ENCODE data around the gene SPATA21. TPM values are rescaled to one million over a fixed set of nuclear protein-coding genes. Genes with fewer than 3 reads are reported as not detected.

SPATA21 gene
- total RNA-seq, 1 donor from 2014 or later = not detected

GRCh38 chr1:16441282-16441665, 4.0 kb upstream of the SPATA21 start:
- Histone ChIP-seq H3K36me3 (peaks cover 23 to 35% of the 10 kb centered on the region in 2 donors), H3K27ac (peak overlapping the region; percentile 72 to 75), H3K9me3 (no peaks in the 10 kb centered on the region), H3K27me3 (no peaks in the 10 kb centered on the region), H3K4me1 (peaks cover 4 to 24% of the 10 kb centered on the region in 2 donors), H3K4me3 (peak overlapping the region; percentile 77 to 97)
- intact Hi-C loops (cut with DNase I) = no loop called here
- no peak for DNase-seq (ENCODE audit: low spot score in 2 of 2)
- TF ChIP-seq CTCF (IDR thresholded peaks at IDR 0.05) = no peak

- H3K27me3 ChIP-seq = no peaks in the 10 kb centered on the region
- peak; percentile 39 to 95 for DNase-seq (ENCODE audit: low spot score in 2 of 2)
- peak; percentile 83 to 92 (median 89) for TF ChIP-seq CTCF (IDR thresholded peaks at IDR 0.05)
- no peaks in the 10 kb centered on the region for H3K9me3 ChIP-seq
- H3K4me1 ChIP-seq = peaks cover 4 to 24% of the 10 kb centered on the region in 2 donors
- intact Hi-C loops (cut with DNase I) = loop anchor here (1.0 kb wide), 1 partner anchor 72 kb away; no protein-coding TSS in a partner anchor
- peak within 1 kb of the TSS; percentile 77 to 97 for H3K4me3 ChIP-seq
- peak within 1 kb of the TSS; percentile 72 to 75 for H3K27ac ChIP-seq
- H3K36me3 ChIP-seq = peaks cover 20 to 29% of the 10 kb centered on the region in 2 donors
Observed at GRCh38 chr1:16440470-16441281, 3.5 kb upstream of the SPATA21 start, which contains the start of gene NECAP2. NECAP2 (plus strand) TSS chr1:16440724; CDS start chr1:16440762, 38 bp downstream.

- peak overlapping the region; percentile 72 to 75 for H3K27ac ChIP-seq
- H3K9me3 ChIP-seq = no peaks in the 10 kb centered on the region
- no peak for TF ChIP-seq CTCF (IDR thresholded peaks at IDR 0.05)
- intact Hi-C loops (cut with DNase I) = loop anchor here (1.0 kb wide), 1 partner anchor 72 kb away; no protein-coding TSS in a partner anchor
- peaks cover 4 to 24% of the 10 kb centered on the region in 2 donors for H3K4me1 ChIP-seq
- peaks cover 15 to 23% of the 10 kb centered on the region in 2 donors for H3K36me3 ChIP-seq
- no peak for DNase-seq (ENCODE audit: low spot score in 2 of 2)
- no peaks in the 10 kb centered on the region for H3K27me3 ChIP-seq
- peak overlapping the region; percentile 77 to 97 for H3K4me3 ChIP-seq
Observed at GRCh38 chr1:16440131-16440469, 2.9 kb upstream of the SPATA21 start.

GRCh38 chr1:16438924-16439323, 1.7 kb upstream of the SPATA21 start:
- Histone ChIP-seq H3K4me1 (peaks cover 4 to 24% of the 10 kb centered on the region in 2 donors), H3K9me3 (no peaks in the 10 kb centered on the region), H3K27ac (no peak overlapping the region), H3K4me3 (no peak overlapping the region), H3K27me3 (no peaks in the 10 kb centered on the region), H3K36me3 (peaks cover 6 to 12% of the 10 kb centered on the region in 2 donors)
- intact Hi-C loops (cut with DNase I) = no loop called here
- TF ChIP-seq CTCF (IDR thresholded peaks at IDR 0.05) = no peak
- DNase-seq (ENCODE audit: low spot score in 2 of 2) = no peak

- no peak for DNase-seq (ENCODE audit: low spot score in 2 of 2)
- no peak for TF ChIP-seq CTCF (IDR thresholded peaks at IDR 0.05)
- no peaks in the 10 kb centered on the region for H3K27me3 ChIP-seq
- intact Hi-C loops (cut with DNase I) = no loop called here
- H3K4me3 ChIP-seq = no peak overlapping the region
- no peaks in the 10 kb centered on the region for H3K9me3 ChIP-seq
- no peak overlapping the region for H3K27ac ChIP-seq
- peaks cover 4 to 22% of the 10 kb centered on the region in 2 donors for H3K4me1 ChIP-seq
- H3K36me3 ChIP-seq = peaks cover 2 to 7% of the 10 kb centered on the region in 2 donors
Observed at GRCh38 chr1:16438516-16438915, 1.3 kb upstream of the SPATA21 start.
